GM23338 (cell line): ENCODE data around the gene CLIP1.

Source experiments
- CREB1 ChIP-seq: fragments of 250-450 bp; sonication (Bioruptor Pico); IDR thresholded peaks from 2 replicates; pipeline ENCODE4 v1.5.0; 2020; ENCODE audit warnings: low read depth, mild to moderate bottlenecking, moderate library complexity
- CTCF ChIP-seq, 2 experiments: fragments of 200-600 bp in 1 of 2; sonication (generic) in 1 of 2; conservative IDR thresholded peaks; 2 replicates each; pipeline versions ENCODE4 v1.5.1 to v1.6.1; 2016 to 2017; ENCODE audit warnings: antibody characterized with exemption in 2 of 2, low read depth in 2 of 2, mild to moderate bottlenecking in 2 of 2, moderate library complexity in 1 of 2
- EZH2 ChIP-seq: fragments of 200-600 bp; sonication (generic); IDR thresholded peaks from one replicate; pipeline ENCODE4 v1.8.0; 2017; ENCODE audit warnings: antibody characterized with exemption, mild to moderate bottlenecking, low read depth; ENCODE audit not compliant: unreplicated experiment
- EZH2phosphoT487 ChIP-seq: fragments of 200-600 bp; sonication (generic); IDR thresholded peaks from one replicate; pipeline ENCODE4 v1.8.1; 2018; ENCODE audit warnings: antibody characterized with exemption; ENCODE audit not compliant: unreplicated experiment
- JUNB ChIP-seq: IDR thresholded peaks from one replicate; pipeline ENCODE4 v1.6.1; 2016; ENCODE audit warnings: antibody characterized with exemption; ENCODE audit not compliant: unreplicated experiment
- POLR2AphosphoS5 ChIP-seq: IDR thresholded peaks from 2 replicates; pipeline ENCODE4 v1.6.1; 2016; ENCODE audit warnings: antibody characterized with exemption, low read depth
- REST ChIP-seq: IDR thresholded peaks from one replicate; pipeline ENCODE4 v1.6.1; 2018; ENCODE audit warnings: antibody characterized with exemption; ENCODE audit not compliant: unreplicated experiment

- TF ChIP-seq CTCF (conservative IDR thresholded peaks at IDR 0.05; ENCODE audit: low read depth in 2 of 2), result no peak
- no peak for TF ChIP-seq EZH2phosphoT487
- TF ChIP-seq EZH2, result no peak
- TF ChIP-seq POLR2AphosphoS5, result no peak
- no peak for TF ChIP-seq CREB1 (CRISPR knock-in tag)
- no peak for TF ChIP-seq REST
- TF ChIP-seq JUNB, result no peak
Measured at GRCh38 chr12:122420471-122421162, 1.9 kb downstream of the CLIP1 start.
